NB4 (cell line): Measurements from ENCODE around the gene EFNB1.

Experiments used
- POLR2A ChIP-seq: IDR thresholded peaks from 2 replicates; pipeline ENCODE4 v1.6.1; 2011; ENCODE audit warnings: mild to moderate bottlenecking; ENCODE audit not compliant: insufficient read length; ENCODE audit errors: extremely low read depth
- TF ChIP-seq, protein P1 (sequence below): IDR thresholded peaks from one replicate; pipeline ENCODE4 v1.5.1; 2012; ENCODE audit warnings: low read depth, low read length

DNA sequence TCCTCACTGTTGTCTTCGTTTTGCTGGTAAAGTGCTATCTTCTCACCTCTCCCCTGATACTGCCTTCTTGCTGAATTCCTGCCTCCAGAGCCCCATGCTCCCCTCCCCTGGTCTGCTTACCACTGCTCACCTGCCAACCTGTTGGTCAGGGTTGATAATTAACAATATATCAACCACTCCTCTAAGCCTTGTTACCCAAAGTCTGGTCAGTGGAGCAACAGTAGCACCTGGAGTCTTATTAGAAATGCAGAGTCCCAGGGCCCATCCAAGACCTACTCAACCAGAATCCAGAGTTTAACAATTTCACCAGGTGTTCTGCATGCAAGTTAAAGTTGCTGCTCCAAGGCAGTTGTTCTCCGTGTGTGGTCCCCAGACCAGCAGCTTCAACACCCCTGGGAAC lies 55.0 kb downstream of the EFNB1 start:
- TF ChIP-seq, protein P1, sequence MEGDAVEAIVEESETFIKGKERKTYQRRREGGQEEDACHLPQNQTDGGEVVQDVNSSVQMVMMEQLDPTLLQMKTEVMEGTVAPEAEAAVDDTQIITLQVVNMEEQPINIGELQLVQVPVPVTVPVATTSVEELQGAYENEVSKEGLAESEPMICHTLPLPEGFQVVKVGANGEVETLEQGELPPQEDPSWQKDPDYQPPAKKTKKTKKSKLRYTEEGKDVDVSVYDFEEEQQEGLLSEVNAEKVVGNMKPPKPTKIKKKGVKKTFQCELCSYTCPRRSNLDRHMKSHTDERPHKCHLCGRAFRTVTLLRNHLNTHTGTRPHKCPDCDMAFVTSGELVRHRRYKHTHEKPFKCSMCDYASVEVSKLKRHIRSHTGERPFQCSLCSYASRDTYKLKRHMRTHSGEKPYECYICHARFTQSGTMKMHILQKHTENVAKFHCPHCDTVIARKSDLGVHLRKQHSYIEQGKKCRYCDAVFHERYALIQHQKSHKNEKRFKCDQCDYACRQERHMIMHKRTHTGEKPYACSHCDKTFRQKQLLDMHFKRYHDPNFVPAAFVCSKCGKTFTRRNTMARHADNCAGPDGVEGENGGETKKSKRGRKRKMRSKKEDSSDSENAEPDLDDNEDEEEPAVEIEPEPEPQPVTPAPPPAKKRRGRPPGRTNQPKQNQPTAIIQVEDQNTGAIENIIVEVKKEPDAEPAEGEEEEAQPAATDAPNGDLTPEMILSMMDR, result no peak
- no peak for TF ChIP-seq POLR2A
